HepG2 (cell line): ENCODE data around the gene MEIS3.

Experiments
- ELF4 ChIP-seq: sonication (generic); formaldehyde crosslinking; IDR thresholded peaks from 2 replicates; pipeline ENCODE4 v1.5.0; 2020; ENCODE audit warnings: missing genetic modification reagents, mild to moderate bottlenecking, moderate library complexity, borderline replicate concordance
- IKZF1 ChIP-seq: fragments of 450-650 bp; IDR thresholded peaks from 2 replicates; pipeline ENCODE4 v1.7.1; 2016
- KAT2B ChIP-seq: fragments of 150-350 bp; IDR thresholded peaks from 2 replicates; pipeline ENCODE4 v1.6.1; 2014; ENCODE audit warnings: low read depth, low read length, borderline replicate concordance
- KAT7 ChIP-seq: IDR thresholded peaks from 2 replicates; pipeline ENCODE4 v1.6.1; 2018; ENCODE audit warnings: borderline replicate concordance, missing compliant biosample characterization
- NFE2L2 ChIP-seq: fragments of 150-350 bp; IDR thresholded peaks from 2 replicates; pipeline ENCODE4 v1.6.1; 2014; ENCODE audit warnings: low read length
- SALL2 ChIP-seq: sonication (generic); formaldehyde crosslinking; IDR thresholded peaks from 2 replicates; pipeline ENCODE4 v1.8.1; 2023; ENCODE audit warnings: mild to moderate bottlenecking, missing genetic modification reagents, inconsistent platforms
- SNAPC2 ChIP-seq: sonication (generic); formaldehyde crosslinking; IDR thresholded peaks from 2 replicates; pipeline ENCODE4 v1.8.1; 2022; ENCODE audit warnings: mild to moderate bottlenecking, missing genetic modification reagents
- TAF1 ChIP-seq: sonication (generic); formaldehyde crosslinking; IDR thresholded peaks from 2 replicates; pipeline ENCODE4 v1.4.0; 2020; ENCODE audit warnings: missing genetic modification reagents
- TOPORS ChIP-seq: sonication (generic); formaldehyde crosslinking; IDR thresholded peaks from 2 replicates; pipeline ENCODE4 v1.8.0; 2023; ENCODE audit warnings: mild to moderate bottlenecking, missing genetic modification reagents
- ZNF780A ChIP-seq: sonication (generic); formaldehyde crosslinking; IDR thresholded peaks from 2 replicates; pipeline ENCODE4 v1.8.0; 2022; ENCODE audit warnings: mild to moderate bottlenecking, missing genetic modification reagents, moderate library complexity
- TF ChIP-seq, protein P1 (sequence below), 2 experiments: IDR thresholded peaks; 2 replicates each; pipeline ENCODE4 v1.6.1; 2011 to 2012; ENCODE audit warnings: low read length in 2 of 2, borderline replicate concordance in 1 of 2, low read depth in 1 of 2, mild to moderate bottlenecking in 1 of 2, moderate library complexity in 1 of 2
- TF ChIP-seq, protein P2 (sequence below): sonication (generic); formaldehyde crosslinking; IDR thresholded peaks from 2 replicates; pipeline ENCODE4 v1.5.0; 2020; ENCODE audit warnings: mild to moderate bottlenecking, missing genetic modification reagents

DNA sequence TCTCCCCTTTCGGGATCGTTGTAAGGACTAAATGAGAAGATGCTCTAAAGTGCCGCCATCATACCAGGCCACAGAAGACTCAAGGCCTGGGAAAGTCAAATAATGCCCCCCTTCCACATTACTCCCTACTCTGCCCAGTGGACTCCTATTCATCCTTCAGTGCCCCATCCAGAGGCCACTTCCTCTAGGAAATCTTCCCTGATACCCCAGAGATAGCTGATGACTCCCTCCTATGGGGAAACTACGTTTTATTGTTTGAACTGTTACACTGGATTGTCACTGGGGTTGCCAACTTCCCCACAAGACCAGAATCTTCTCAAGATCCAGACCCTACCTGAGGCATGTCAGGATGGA, 14.2 kb downstream of the MEIS3 start:
- TF ChIP-seq TOPORS (CRISPR knock-in tag) (no peak), KAT2B (no peak), IKZF1 (no peak), NFE2L2 (no peak), SNAPC2 (CRISPR knock-in tag) (no peak), KAT7 (CRISPR knock-in tag) (no peak), TAF1 (CRISPR knock-in tag) (no peak), ELF4 (no peak), ZNF780A (CRISPR knock-in tag) (no peak), SALL2 (no peak)
- TF ChIP-seq, protein P1, sequence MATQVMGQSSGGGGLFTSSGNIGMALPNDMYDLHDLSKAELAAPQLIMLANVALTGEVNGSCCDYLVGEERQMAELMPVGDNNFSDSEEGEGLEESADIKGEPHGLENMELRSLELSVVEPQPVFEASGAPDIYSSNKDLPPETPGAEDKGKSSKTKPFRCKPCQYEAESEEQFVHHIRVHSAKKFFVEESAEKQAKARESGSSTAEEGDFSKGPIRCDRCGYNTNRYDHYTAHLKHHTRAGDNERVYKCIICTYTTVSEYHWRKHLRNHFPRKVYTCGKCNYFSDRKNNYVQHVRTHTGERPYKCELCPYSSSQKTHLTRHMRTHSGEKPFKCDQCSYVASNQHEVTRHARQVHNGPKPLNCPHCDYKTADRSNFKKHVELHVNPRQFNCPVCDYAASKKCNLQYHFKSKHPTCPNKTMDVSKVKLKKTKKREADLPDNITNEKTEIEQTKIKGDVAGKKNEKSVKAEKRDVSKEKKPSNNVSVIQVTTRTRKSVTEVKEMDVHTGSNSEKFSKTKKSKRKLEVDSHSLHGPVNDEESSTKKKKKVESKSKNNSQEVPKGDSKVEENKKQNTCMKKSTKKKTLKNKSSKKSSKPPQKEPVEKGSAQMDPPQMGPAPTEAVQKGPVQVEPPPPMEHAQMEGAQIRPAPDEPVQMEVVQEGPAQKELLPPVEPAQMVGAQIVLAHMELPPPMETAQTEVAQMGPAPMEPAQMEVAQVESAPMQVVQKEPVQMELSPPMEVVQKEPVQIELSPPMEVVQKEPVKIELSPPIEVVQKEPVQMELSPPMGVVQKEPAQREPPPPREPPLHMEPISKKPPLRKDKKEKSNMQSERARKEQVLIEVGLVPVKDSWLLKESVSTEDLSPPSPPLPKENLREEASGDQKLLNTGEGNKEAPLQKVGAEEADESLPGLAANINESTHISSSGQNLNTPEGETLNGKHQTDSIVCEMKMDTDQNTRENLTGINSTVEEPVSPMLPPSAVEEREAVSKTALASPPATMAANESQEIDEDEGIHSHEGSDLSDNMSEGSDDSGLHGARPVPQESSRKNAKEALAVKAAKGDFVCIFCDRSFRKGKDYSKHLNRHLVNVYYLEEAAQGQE (IDR thresholded peaks at IDR 0.05; ENCODE audit: borderline replicate concordance in 1 of 2, low read depth in 1 of 2, low read length in 2 of 2) = no peak
- TF ChIP-seq, protein P2, sequence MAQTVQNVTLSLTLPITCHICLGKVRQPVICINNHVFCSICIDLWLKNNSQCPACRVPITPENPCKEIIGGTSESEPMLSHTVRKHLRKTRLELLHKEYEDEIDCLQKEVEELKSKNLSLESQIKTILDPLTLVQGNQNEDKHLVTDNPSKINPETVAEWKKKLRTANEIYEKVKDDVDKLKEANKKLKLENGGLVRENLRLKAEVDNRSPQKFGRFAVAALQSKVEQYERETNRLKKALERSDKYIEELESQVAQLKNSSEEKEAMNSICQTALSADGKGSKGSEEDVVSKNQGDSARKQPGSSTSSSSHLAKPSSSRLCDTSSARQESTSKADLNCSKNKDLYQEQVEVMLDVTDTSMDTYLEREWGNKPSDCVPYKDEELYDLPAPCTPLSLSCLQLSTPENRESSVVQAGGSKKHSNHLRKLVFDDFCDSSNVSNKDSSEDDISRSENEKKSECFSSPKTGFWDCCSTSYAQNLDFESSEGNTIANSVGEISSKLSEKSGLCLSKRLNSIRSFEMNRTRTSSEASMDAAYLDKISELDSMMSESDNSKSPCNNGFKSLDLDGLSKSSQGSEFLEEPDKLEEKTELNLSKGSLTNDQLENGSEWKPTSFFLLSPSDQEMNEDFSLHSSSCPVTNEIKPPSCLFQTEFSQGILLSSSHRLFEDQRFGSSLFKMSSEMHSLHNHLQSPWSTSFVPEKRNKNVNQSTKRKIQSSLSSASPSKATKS (CRISPR knock-in tag) = no peak
